COR-L47 (cell line): ENCODE measurements around the gene RRP9.
"Not testable (repeated sequence)": the region's sequence is repeated elsewhere in the genome, so short reads cannot be mapped to it uniquely, and the experiment has no call there.

ENCODE experiments used
- DNase-seq: peaks from one replicate; lab custom pipeline; 2025; lab: John Stamatoyannopoulos, UW

The RRP9 gene

DNA sequence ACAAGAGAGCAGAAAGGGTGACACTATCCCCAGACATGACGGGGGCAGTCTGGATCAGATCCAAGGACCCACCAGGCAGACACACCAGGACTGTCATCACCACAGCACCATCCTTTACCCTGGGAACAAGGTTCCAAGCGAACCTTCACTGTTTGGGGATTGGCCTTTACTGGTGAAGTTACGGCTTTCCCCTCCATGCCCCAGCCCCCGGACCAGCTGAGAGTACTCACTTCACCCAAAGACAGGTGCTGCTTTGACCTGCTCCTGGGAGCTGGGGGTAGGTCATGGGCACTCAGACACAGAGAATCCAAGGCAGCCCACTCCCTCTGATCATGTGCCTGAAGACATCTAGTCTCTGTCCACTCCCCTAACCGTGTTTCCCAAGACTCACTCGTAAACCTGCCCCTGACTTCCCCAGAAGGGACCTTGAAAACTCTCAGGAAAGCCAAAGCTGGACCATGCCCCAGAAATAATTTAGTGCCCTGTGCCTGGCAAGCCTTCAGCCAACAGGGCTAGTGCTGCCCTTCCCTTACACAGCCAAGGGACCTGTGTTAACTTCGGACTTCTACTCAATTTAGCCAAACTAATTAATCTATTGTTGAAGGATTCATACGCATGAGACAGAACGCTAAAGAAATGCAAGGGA, 2.8 kb downstream of the RRP9 start:
- no peak for DNase-seq

DNA sequence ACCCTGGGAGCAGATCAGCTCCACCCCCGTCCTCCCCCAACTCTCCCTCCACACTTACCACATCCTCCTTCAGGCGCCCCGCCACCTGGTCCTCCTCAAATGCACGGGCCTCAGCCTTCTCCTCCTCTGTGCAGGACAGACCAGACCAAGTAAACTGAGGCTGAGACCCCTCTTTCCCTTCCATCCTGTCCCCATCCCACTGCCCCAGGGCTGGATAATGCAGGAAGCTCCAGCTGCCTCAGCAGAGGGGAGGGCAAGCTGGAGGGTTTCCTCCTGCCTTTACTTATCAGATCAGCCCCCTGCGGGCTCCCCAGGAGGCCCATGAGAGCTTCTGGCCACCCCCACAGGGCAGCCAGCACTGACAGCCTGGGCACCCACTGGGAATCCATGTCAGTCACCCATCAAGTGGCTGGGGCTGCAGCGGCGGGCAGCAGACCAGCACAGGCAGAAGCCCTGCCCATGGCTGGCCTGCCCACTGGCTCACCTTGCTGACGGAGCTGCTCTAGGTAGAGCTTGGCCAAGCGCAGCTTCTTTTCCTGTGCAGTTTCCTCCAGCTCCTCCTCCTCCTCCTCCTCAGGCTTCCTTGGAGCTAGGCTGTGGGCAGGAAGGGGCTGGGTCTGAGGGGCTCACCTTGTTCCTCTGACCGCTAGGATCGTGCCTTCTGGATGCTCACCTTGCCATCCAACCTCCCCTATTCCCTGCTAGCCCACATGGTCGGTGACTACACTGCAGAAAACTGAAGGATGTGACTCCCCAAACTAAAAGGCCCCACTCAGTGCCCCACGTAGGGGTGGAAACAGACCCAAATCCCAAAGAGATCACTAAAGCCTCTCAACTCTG, 3.9 kb downstream of the RRP9 start:
- no peak for DNase-seq

- DNase-seq: no peak
Measured at GRCh38 chr3:51937014-51937413, 4.7 kb downstream of the RRP9 start.

DNA sequence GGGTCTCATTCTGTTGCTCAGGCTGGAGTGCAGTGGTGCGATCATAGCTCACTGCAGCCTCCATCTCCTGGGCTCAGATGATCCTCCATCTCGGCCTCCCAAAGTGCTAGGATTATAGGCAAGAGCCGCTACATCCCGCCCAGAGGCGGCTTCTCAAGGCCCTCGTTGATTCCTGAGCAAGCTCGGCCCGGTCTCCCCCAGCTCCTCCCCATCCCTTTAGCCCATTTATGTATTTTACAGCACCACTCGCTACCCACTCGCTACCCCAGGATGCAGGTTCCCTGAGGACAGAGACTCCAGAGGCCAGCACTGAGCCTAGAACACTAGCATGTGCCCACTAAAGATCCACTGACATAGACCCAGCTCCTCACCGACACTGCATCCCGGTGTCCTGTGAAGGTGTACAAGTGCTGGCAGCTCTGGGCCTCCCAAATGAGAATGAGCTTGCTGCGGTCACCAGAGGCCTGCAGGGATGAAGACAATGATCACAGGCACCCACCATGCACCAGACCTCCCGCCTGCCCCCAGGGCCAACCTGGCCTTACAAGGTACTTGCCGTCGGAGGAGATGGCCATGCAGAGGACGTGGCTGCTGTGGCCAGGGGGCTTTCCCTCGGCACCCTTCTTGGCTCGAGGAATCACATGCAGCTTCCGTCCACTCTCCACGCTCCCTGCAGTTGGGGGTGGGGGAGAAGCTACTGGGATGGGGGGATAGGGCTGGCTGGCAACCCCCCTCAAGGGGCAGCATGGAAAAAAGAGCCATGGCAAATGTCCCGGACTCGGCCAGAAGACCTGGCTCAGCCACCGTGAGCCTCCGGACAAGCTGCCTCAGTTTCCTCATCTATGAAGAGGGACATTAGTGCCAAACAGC, 5.6 kb downstream of the RRP9 start:
- DNase-seq: no peak

- no peak for DNase-seq
Measured at GRCh38 chr3:51934991-51935885, 6.5 kb downstream of the RRP9 start.

DNA sequence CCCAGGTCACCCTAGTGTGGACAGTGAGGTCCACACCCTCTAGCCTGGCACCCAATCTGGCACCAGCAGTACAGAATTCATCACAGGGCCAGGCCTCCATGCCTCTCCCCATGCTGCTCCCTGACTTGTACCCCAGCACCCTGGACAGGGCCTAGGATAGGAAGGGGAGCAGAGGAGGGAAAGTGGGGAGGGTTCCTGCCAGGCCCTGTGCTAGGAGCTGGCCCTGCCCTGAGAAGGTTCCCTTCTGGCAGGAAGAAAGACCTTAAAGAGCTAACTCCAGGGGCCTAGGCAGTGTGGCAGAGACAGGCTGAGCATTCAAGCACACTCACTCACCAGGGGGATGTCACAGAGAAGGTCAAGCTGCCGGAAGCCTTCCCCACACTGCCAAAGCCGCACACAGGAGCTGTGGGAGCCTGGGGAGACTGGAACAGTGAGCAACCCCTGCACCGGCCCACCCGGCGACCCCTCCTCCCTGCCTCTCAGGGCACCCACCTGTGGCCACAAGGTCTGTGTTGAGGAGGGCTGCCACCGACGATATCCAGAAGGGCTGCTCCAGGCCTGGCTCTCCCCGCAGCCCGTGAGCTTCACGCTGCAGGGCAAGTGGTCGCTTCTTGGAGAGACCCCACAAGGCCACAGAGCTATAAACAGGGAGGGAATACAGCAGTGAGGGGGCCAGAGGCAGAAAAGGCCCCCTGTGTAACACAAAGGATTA, 7.4 kb downstream of the RRP9 start:
- no peak for DNase-seq

- no peak for DNase-seq
Measured at GRCh38 chr3:51933471-51934138, 8.1 kb downstream of the RRP9 start.

GRCh38 chr3:51932471-51933370, 9.0 kb downstream of the RRP9 start:
- DNase-seq: no peak

- no peak for DNase-seq
Measured at GRCh38 chr3:51931756-51932155, 9.9 kb downstream of the RRP9 start.

GRCh38 chr3:51930439-51930838, 11.3 kb downstream of the RRP9 start:
- DNase-seq: no peak

DNA sequence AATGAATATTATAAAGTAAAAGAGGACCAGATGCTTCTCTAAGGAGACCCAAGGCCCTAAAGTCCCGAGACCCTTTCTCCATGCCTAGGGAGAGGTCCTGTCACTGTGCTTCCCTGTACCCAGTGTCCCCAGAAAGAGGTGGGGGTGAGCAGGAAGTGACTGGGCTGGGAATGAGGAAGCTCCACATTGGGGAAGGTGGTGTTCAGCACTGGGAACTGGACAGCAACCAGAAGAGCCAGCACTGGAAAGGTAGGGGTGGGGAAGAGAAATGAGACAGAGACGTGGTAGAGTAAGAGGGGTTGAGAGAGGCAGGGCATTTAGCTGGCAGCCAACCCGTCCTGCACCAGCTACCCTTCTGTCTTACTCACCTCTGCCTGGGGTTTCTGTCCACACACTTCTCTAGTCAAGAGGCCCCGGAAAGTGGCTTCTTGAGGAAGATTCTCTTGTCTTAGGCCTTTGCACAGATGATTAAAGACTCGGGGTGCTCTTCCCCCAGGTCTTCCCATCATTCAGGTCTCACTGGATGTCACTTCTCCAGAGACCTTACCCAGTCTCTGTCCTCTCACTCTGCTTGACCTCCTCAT, 12.2 kb downstream of the RRP9 start:
- DNase-seq: no peak

- DNase-seq: not testable (repeated sequence)
Measured at GRCh38 chr3:51928981-51929380, 12.7 kb downstream of the RRP9 start.

- DNase-seq: no peak
Measured at GRCh38 chr3:51928438-51928837, 13.3 kb downstream of the RRP9 start.

GRCh38 chr3:51927061-51927977, 14.4 kb downstream of the RRP9 start:
- DNase-seq: no peak

DNA sequence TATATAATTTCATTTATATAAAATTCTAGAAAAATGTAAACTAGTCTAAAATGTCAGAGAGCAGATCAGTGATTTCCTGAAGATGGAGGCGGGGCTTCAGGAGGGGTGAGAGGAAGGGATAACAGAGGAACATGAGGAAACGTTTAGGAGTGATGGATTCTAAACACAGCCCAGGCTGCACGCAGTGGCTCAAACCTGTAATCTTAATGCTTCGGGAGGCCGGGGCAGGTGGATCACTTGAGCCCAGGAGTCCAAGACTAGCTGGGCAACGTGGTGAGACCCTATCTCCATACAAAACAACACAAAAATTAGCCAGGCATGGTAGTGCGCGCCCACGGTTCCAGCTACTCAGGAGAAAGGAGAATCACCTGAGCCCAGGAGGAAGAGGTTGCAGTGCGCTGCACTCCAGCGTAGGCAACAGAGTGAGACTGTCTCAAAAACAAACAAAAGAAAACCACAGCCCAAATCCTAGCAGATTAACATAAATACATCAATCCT, 20.6 kb downstream of the RRP9 start:
- no peak for DNase-seq

DNA sequence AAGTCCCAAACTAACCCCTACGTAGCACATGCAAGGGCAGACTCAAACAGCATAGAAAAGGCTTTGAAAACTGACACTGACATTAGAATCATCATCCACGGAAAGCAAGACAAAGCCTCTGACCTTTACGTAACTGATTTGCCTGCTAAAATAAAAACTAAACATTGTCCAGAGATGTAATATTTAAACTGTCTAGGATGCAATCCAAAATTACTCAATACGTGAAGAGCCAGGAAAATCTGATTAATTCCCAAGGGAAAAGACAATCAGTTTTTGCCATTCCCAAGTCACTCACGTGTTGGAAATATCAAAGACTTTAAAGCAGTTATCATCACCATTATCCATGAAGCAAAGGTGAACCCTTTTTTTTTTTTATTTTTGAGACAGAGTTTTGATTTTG, 25.3 kb downstream of the RRP9 start:
- DNase-seq: no peak

DNA sequence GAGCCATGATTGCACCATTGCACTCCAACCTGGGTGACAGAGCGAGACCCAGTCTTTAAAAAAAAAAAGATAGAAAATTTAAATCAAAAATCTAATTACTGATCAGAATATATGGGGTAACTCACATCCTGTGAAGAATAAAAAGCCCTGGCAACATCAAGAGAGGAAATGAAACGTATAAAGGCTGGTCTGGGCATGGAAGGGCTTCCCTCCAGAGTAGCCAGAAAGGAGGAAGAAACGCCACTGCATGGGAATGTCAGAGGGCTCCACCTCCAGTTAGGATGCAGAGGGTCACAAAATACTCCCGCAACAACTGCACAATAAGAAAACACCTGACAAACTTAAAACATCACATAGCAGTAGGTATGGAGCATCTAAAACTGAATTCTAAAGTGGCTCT, 33.7 kb downstream of the RRP9 start:
- no peak for DNase-seq
